ENCODE results near the gene RBX1. TPM values are rescaled to one million over a fixed set of nuclear protein-coding genes. Genes with fewer than 3 reads are reported as not detected.

Gene RBX1
- polyA plus RNA-seq, 1 donor from 2014 or later = 181 TPM

- no peak overlapping the region for H3K4me3 ChIP-seq (ENCODE audit: low read length)
- no peak overlapping the region for H2AFZ ChIP-seq (ENCODE audit: low read depth, low read length)
- no peaks in the 10 kb centered on the region for H3K79me2 ChIP-seq (replicated peaks; ENCODE audit: insufficient read depth, low read length)
- no peaks in the 10 kb centered on the region for H3K36me3 ChIP-seq (ENCODE audit: insufficient read depth, low read length)
- H3K9me3 ChIP-seq (ENCODE audit: low read length) = no peaks in the 10 kb centered on the region
- H4K20me1 ChIP-seq (ENCODE audit: insufficient read depth) = no peaks in the 10 kb centered on the region
- no peaks in the 10 kb centered on the region for H3K9me2 ChIP-seq (ENCODE audit: insufficient read depth, low read length)
- H3K9ac ChIP-seq (ENCODE audit: low read length) = no peak overlapping the region
- no peak overlapping the region for H3K27ac ChIP-seq (ENCODE audit: low read length)
- no peak overlapping the region for H3K4me2 ChIP-seq (ENCODE audit: low read length)
- H3K27me3 ChIP-seq (ENCODE audit: insufficient read depth, low read depth, low read length) = no peaks in the 10 kb centered on the region
- H3F3A ChIP-seq (ENCODE audit: insufficient read depth, low read length, poor library complexity, severe bottlenecking) = no peaks in the 10 kb centered on the region
- TF ChIP-seq CTCF (IDR thresholded peaks at IDR 0.05; ENCODE audit: poor library complexity, severe bottlenecking) (no peak), POLR2AphosphoS5 (IDR thresholded peaks at IDR 0.05) (no peak), RAD21 (conservative IDR thresholded peaks at IDR 0.05) (no peak), TAF1 (IDR thresholded peaks at IDR 0.05; ENCODE audit: low read depth) (no peak), MXI1 (conservative IDR thresholded peaks at IDR 0.05; ENCODE audit: poor library complexity, severe bottlenecking) (no peak), SMC3 (conservative IDR thresholded peaks at IDR 0.05; ENCODE audit: poor library complexity) (no peak), EP300 (conservative IDR thresholded peaks at IDR 0.05; ENCODE audit: poor library complexity, severe bottlenecking) (no peak), EZH2 (IDR thresholded peaks at IDR 0.05; ENCODE audit: borderline replicate concordance, insufficient read depth, low read length, poor library complexity, severe bottlenecking) (no peak), REST (IDR thresholded peaks at IDR 0.05; ENCODE audit: borderline replicate concordance) (no peak)
These were observed 63.8 kb downstream of the RBX1 start for GRCh38 chr22:41015003-41015402.

- TF ChIP-seq MXI1 (conservative IDR thresholded peaks at IDR 0.05; ENCODE audit: poor library complexity, severe bottlenecking) (no peak), SMC3 (conservative IDR thresholded peaks at IDR 0.05; ENCODE audit: poor library complexity) (no peak), POLR2AphosphoS5 (IDR thresholded peaks at IDR 0.05) (no peak), REST (IDR thresholded peaks at IDR 0.05; ENCODE audit: borderline replicate concordance) (no peak), TAF1 (IDR thresholded peaks at IDR 0.05; ENCODE audit: low read depth) (no peak), RAD21 (conservative IDR thresholded peaks at IDR 0.05) (no peak), EZH2 (IDR thresholded peaks at IDR 0.05; ENCODE audit: borderline replicate concordance, insufficient read depth, low read length, poor library complexity, severe bottlenecking) (no peak), CTCF (IDR thresholded peaks at IDR 0.05; ENCODE audit: poor library complexity, severe bottlenecking) (no peak), EP300 (conservative IDR thresholded peaks at IDR 0.05; ENCODE audit: poor library complexity, severe bottlenecking) (no peak)
- H3F3A ChIP-seq (ENCODE audit: insufficient read depth, low read length, poor library complexity, severe bottlenecking) = no peaks in the 10 kb centered on the region
- no peaks in the 10 kb centered on the region for H4K20me1 ChIP-seq (ENCODE audit: insufficient read depth)
- H3K27ac ChIP-seq (ENCODE audit: low read length) = peak overlapping the region; percentile 57
- H3K9me3 ChIP-seq (ENCODE audit: low read length) = no peaks in the 10 kb centered on the region
- no peaks in the 10 kb centered on the region for H3K79me2 ChIP-seq (replicated peaks; ENCODE audit: insufficient read depth, low read length)
- H3K4me3 ChIP-seq (ENCODE audit: low read length) = peak overlapping the region; percentile 75
- H3K9ac ChIP-seq (ENCODE audit: low read length) = peak overlapping the region; percentile 82
- no peaks in the 10 kb centered on the region for H3K27me3 ChIP-seq (ENCODE audit: insufficient read depth, low read depth, low read length)
- H3K9me2 ChIP-seq (ENCODE audit: insufficient read depth, low read length) = no peaks in the 10 kb centered on the region
- peak overlapping the region; percentile 21 for H3K4me2 ChIP-seq (ENCODE audit: low read length)
- H2AFZ ChIP-seq (ENCODE audit: low read depth, low read length) = peak overlapping the region; percentile 77
- no peaks in the 10 kb centered on the region for H3K36me3 ChIP-seq (ENCODE audit: insufficient read depth, low read length)
These were observed 70.0 kb downstream of the RBX1 start for GRCh38 chr22:41021061-41021612.
